MCF 10A (cell line): ENCODE measurements around the gene SLC6A8. TPM values are rescaled to one million over a fixed set of nuclear protein-coding genes. Genes with fewer than 3 reads are reported as not detected.
A peak's percentile ranks its signal among the peaks of the same experiment; 100 is the strongest.

Source experiments
- Bru-seq: library from RNA; stranded (reverse); fragments of 400-500 nt; gene quantifications from one replicate; lab custom pipeline; 2021; lab: Mats Ljungman, UMichigan
- BruChase-seq, 2 experiments: library from RNA; stranded (reverse); fragments of 400-500 nt; gene quantifications; one replicate each; lab custom pipeline; 2021; lab: Mats Ljungman, UMichigan
- BruUV-seq: library from RNA; stranded (reverse); fragments of 400-500 nt; replicated peaks from 2 replicates; lab custom pipeline; 2021; lab: Mats Ljungman, UMichigan
- CTCF ChIA-PET: fragments of 300-600 bp; sonication (Branson Sonifier 250); formaldehyde crosslinking; extraction: SDS; loops from one replicate; lab custom pipeline; 2021; ENCODE audit warnings: antibody characterized with exemption, inconsistent platforms; lab: Yijun Ruan, JAX
- POLR2A ChIA-PET: fragments of 300-600, 350-650 bp; sonication (Branson Sonifier 250); formaldehyde crosslinking; extraction: SDS; loops from one replicate; lab custom pipeline; 2020; ENCODE audit warnings: antibody characterized with exemption, inconsistent platforms; lab: Yijun Ruan, JAX
- DNase-seq: peaks from one replicate; pipeline ENCODE4 v3.0.0-alpha.2; 2018; ENCODE audit not compliant: unreplicated experiment
- H3K27ac Mint-ChIP-seq: one replicate; pipeline ENCODE4 v1.8.0; 2022; ENCODE audit warnings: mild to moderate bottlenecking, low read depth, mixed read lengths; ENCODE audit not compliant: unreplicated experiment
- H3K27me3 Mint-ChIP-seq: one replicate; pipeline ENCODE4 v1.8.0; 2022; ENCODE audit warnings: mixed read lengths; ENCODE audit not compliant: insufficient read depth, unreplicated experiment
- H3K36me3 Mint-ChIP-seq: one replicate; pipeline ENCODE4 v1.8.0; 2022; ENCODE audit warnings: mild to moderate bottlenecking, moderate library complexity, mixed read lengths; ENCODE audit not compliant: insufficient read depth, unreplicated experiment
- H3K4me1 Mint-ChIP-seq: one replicate; pipeline ENCODE4 v1.8.0; 2022; ENCODE audit warnings: mixed read lengths; ENCODE audit not compliant: insufficient read depth, unreplicated experiment
- H3K4me3 Mint-ChIP-seq: one replicate; pipeline ENCODE4 v1.8.0; 2022; ENCODE audit warnings: mild to moderate bottlenecking, moderate library complexity, mixed read lengths; ENCODE audit not compliant: unreplicated experiment
- H3K9me3 Mint-ChIP-seq: one replicate; pipeline ENCODE4 v1.8.0; 2022; ENCODE audit warnings: mixed read lengths; ENCODE audit not compliant: unreplicated experiment
- CTCF ChIP-seq: fragments of 200-600 bp; IDR thresholded peaks from one replicate; pipeline ENCODE4 v1.8.0; 2022; ENCODE audit warnings: antibody characterized with exemption, mild to moderate bottlenecking; ENCODE audit not compliant: unreplicated experiment
- intact Hi-C: fragments of 100-400 bp; cut with micrococcal nuclease; formaldehyde crosslinking; loops from 2 replicates; pipeline ENCODE4 v1.14.1; 2022
- long read RNA-seq: library from polyadenylated mRNA; stranded (forward); transcript quantifications from one replicate; pipeline ENCODE4 v2.0.0, GENCODE V29; 2022
- total RNA-seq: library from RNA; stranded (reverse); gene quantifications from 2 replicates; pipeline ENCODE4 v1.2.3, GENCODE V29; 2022

Gene SLC6A8
- 59.9 and 66.6 TPM in 2 replicates for total RNA-seq
- percentile 54 among the genes with signal in this experiment for Bru-seq, nascent RNA
- percentile 89 among the genes with signal in this experiment for BruChase-seq, experiment 1, labeled RNA remaining after a 6-hour chase
- BruChase-seq, experiment 2, labeled RNA remaining after a 2-hour chase = percentile 69 among the genes with signal in this experiment
- long read RNA-seq, transcript SLC6A8-201 (13 exons, 3,763 nt) = major isoform, 48 of 77 reads
- long read RNA-seq, partial matches to known transcripts = 8 of 77 reads
- long read RNA-seq, other reads (novel, unspliced or antisense) = 21 of 77 reads

GRCh38 chrX:153687121-153688039 lies at the start of gene SLC6A8:
Gene SLC6A8 (plus strand): TSS chrX:153687926. CDS start chrX:153688575, 649 bp downstream.
- TF ChIP-seq CTCF = peak; percentile 25
- H3K36me3 Mint-ChIP-seq = peaks cover 6% of the 10 kb centered on the region
- POLR2A ChIA-PET = interaction anchor here (0.6 to 1.0 kb wide), 3 partner anchors 21 to 73 kb away, joined by 3 to 4 read pairs (median 3); partner anchors contain the start of gene BCAP31
- H3K27me3 Mint-ChIP-seq = no peaks in the 10 kb centered on the region
- CTCF ChIA-PET = interaction anchor here (0.6 to 1.6 kb wide), 5 partner anchors 20 to 653 kb away, joined by 3 to 5 read pairs (median 3); no protein-coding TSS in a partner anchor
- peak; percentile 67 for DNase-seq
- H3K27ac Mint-ChIP-seq = no peak within 1 kb of the TSS
- H3K4me3 Mint-ChIP-seq = peak within 1 kb of the TSS; percentile 70
- no peaks in the 10 kb centered on the region for H3K9me3 Mint-ChIP-seq
- BruUV-seq = no TSS peak
- intact Hi-C loops = no loop called here
- no peaks in the 10 kb centered on the region for H3K4me1 Mint-ChIP-seq

GRCh38 chrX:153638041-153638371 lies 49.7 kb upstream of the SLC6A8 start:
- no peaks in the 10 kb centered on the region for H3K4me1 Mint-ChIP-seq
- H3K27me3 Mint-ChIP-seq = peaks cover 23% of the 10 kb centered on the region
- no peak overlapping the region for H3K27ac Mint-ChIP-seq
- POLR2A ChIA-PET = interaction anchor here (0.7 kb wide), 1 partner anchor 52 kb away, joined by 3 read pairs; no protein-coding TSS in a partner anchor
- DNase-seq = no peak
- H3K9me3 Mint-ChIP-seq = no peaks in the 10 kb centered on the region
- CTCF ChIA-PET = no interaction called here
- BruUV-seq = no TSS peak
- no peak for TF ChIP-seq CTCF
- no peak overlapping the region for H3K4me3 Mint-ChIP-seq
- intact Hi-C loops = no loop called here
- no peaks in the 10 kb centered on the region for H3K36me3 Mint-ChIP-seq

GRCh38 chrX:153638436-153639176 lies 49.1 kb upstream of the SLC6A8 start:
- no TSS peak for BruUV-seq
- CTCF ChIA-PET = interaction anchor here (1.0 kb wide), 1 partner anchor 16 kb away, joined by 3 read pairs; no protein-coding TSS in a partner anchor
- Mint-ChIP-seq H3K4me3 (no peak overlapping the region), H3K27ac (no peak overlapping the region), H3K36me3 (no peaks in the 10 kb centered on the region), H3K27me3 (peaks cover 26% of the 10 kb centered on the region), H3K4me1 (no peaks in the 10 kb centered on the region), H3K9me3 (no peaks in the 10 kb centered on the region)
- POLR2A ChIA-PET = interaction anchor here (0.7 kb wide), 1 partner anchor 52 kb away, joined by 3 read pairs; no protein-coding TSS in a partner anchor
- DNase-seq = no peak
- intact Hi-C loops = no loop called here
- TF ChIP-seq CTCF = no peak
